ENCODE results near the gene CHGA.

CHGA gene

DNA sequence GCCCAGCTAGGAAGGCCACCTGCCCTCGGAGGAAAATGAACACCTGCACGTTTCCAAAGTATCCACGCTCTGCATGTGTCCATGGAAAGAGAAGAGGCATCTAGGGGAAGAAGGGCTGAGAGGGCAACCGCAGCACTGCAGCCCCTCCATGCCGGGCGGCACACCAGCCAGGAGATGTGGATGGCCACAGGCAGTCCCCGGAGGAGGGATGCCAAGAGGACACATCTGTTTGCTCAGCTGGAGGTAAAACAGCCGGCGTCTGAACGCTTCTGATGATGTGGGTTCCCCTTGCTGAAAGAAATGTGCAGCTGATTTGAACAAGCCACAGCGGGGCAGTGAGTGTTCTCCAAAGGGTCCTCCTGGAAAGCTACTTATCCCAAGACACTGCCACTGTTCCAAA, 34.0 kb downstream of the CHGA start:
- TF ChIP-seq, protein P1, sequence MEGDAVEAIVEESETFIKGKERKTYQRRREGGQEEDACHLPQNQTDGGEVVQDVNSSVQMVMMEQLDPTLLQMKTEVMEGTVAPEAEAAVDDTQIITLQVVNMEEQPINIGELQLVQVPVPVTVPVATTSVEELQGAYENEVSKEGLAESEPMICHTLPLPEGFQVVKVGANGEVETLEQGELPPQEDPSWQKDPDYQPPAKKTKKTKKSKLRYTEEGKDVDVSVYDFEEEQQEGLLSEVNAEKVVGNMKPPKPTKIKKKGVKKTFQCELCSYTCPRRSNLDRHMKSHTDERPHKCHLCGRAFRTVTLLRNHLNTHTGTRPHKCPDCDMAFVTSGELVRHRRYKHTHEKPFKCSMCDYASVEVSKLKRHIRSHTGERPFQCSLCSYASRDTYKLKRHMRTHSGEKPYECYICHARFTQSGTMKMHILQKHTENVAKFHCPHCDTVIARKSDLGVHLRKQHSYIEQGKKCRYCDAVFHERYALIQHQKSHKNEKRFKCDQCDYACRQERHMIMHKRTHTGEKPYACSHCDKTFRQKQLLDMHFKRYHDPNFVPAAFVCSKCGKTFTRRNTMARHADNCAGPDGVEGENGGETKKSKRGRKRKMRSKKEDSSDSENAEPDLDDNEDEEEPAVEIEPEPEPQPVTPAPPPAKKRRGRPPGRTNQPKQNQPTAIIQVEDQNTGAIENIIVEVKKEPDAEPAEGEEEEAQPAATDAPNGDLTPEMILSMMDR (IDR thresholded peaks at IDR 0.05; ENCODE audit: low read depth, low read length), result no peak
- no peak for DNase-seq (ENCODE audit: low read depth, low spot score)
- H3K4me3 ChIP-seq (ENCODE audit: low read depth, low read length), result no peak overlapping the region
- in situ Hi-C loops (cut with HindIII; ENCODE audit: low sequenced_read_pairs), result no loop called here

DNA sequence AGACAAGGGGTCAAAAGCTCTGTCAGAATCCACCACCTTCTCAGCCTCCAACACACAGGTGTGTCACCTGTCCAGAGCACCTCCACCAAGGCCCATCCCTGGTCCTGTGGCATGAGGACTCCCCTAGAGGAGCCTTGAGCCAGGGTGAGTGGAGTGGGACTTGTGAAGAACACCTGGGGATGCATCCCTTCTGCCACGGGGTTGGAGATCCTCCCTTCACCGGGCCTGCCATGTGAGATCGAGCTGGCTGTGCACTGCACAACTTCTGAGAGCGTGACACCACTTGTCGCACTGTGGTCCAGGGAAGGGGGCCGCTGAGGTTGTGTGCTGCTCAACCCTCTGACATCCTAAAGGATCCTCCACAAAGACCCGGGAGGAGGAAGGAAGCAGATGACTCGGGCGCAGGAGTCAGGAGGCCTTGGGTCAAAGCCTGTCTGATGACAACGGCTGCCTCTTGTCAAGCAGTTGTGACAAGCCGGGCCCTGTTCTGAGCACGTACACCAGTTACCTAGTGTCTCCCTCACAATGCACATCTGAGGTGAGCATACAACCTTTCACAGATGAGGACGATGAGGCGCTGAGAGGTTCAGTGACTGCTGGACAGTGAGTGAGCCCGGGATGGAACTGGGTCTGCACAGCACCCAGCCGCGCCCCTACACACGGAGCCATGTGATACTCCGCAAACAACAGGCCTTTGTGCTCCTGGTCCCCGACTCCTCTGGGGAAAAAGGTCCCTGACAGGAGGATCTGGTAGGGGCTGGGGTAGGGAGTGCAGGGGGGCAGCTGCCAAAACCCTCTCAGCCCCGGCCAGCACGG, 35.6 kb downstream of the CHGA start:
- DNase-seq (ENCODE audit: low read depth, low spot score), result no peak
- H3K4me3 ChIP-seq (ENCODE audit: low read depth, low read length), result no peak overlapping the region
- in situ Hi-C loops (cut with HindIII; ENCODE audit: low sequenced_read_pairs), result no loop called here
- TF ChIP-seq, protein P1 (IDR thresholded peaks at IDR 0.05; ENCODE audit: low read depth, low read length), result no peak

DNA sequence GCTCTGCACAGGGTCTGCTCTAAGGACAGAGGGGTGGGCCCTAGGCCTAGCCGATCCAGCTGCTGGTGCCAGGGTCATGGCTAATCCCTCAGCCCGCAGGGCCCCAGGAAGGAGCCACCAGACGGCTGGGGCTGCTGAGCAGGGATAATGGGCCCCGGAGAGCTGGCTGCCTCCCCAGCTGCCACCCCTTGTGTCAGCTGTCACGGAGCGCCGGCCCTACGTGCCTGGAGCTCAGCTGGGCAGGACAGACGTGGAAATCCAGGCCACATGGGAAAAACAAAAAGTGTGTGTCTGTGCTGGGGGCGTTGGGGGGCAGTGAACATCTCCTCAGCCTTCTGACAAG, 36.2 kb downstream of the CHGA start:
- no peak overlapping the region for H3K4me3 ChIP-seq (ENCODE audit: low read depth, low read length)
- TF ChIP-seq, protein P1 (IDR thresholded peaks at IDR 0.05; ENCODE audit: low read depth, low read length), result no peak
- in situ Hi-C loops (cut with HindIII; ENCODE audit: low sequenced_read_pairs), result no loop called here
- DNase-seq (ENCODE audit: low read depth, low spot score), result no peak

DNA sequence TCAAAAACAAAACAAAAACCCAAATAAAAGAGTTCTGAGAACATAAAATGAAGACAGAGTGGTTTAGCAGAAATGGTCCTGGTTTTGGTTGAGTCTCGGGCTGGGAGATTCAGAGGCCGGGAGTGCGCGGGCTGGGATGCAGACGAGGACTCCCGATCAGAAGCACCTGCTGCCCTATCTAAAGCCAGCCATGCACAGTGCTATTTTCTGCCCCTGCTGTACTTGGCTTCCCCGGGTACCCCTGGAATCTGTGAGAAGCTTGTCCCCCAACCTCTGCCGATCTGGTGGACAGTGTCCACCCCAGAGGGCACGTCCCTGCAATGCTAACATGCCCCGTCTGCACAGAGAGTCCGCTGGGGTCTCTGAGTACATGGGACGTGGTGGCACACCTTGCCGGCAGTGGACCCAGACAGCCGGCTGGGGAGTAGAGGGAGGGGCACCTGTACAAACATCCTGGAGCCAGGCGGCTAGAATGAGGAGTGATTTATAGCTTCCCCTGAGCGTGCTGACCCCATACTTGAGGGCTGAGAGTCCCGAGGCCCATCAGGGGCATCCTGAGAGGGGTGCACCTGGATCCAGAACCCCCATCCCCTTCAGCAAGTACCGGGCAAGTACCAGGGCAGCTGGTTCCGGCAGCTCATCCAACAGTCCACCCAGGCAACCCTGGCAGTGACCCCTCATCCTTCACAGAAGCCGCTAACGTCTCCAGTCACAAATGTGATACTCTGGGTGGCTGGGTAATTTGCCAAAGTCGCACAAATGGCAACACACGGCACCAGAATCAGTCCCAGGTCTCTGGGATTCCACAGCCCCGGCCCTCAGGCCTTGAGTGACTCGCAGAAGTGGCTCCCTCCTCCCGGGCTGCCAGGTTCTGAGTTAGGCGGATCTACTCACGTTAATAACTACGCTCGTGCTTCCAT, 37.1 kb downstream of the CHGA start:
- no peak overlapping the region for H3K4me3 ChIP-seq (ENCODE audit: low read depth, low read length)
- TF ChIP-seq, protein P1 (IDR thresholded peaks at IDR 0.05; ENCODE audit: low read depth, low read length), result no peak
- in situ Hi-C loops (cut with HindIII; ENCODE audit: low sequenced_read_pairs), result no loop called here
- DNase-seq (ENCODE audit: low read depth, low spot score), result no peak

DNA sequence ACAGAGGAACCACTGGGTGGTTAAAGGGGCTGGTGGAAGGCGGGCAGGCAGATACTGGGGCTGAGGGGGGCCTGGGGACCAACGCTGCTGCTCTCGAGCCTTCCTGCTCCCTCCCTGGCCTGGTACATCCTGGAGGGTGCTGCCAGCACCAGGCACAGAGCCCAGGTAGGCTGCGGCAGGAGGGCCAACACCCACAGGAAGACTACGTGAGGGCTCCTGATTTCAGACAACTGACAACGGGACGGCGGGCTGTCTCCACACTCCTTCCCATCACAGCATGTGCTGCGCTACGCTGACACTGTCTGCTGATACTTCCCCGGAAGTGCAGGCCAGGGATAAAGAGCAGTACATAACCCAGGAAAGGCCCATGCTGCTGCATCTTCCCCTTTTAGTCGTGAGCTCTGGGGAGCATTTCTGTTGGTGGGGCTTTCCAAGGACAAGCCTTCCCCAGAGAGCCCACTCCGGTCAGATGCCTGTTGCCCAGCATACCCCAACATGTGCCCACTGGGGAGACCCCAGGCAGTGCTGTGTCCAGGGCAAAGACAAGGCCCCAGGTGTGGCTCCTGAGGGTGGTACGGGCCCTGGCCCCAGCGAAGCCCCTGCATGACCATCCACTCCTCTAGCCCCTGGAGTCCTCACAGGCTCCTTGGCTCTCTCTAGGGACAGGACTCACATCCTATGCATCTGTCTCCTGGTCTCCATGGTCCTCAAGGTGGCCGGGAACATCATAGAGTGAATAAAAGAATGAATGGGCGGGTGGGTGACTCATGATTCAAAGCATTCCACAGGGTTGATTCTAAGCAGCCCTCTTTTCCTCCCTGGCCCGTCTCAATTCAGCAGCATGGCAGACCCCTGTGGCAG, 38.0 kb downstream of the CHGA start:
- no peak overlapping the region for H3K4me3 ChIP-seq (ENCODE audit: low read depth, low read length)
- DNase-seq (ENCODE audit: low read depth, low spot score), result peak; percentile 51
- in situ Hi-C loops (cut with HindIII; ENCODE audit: low sequenced_read_pairs), result no loop called here
- TF ChIP-seq, protein P1 (IDR thresholded peaks at IDR 0.05; ENCODE audit: low read depth, low read length), result no peak

DNA sequence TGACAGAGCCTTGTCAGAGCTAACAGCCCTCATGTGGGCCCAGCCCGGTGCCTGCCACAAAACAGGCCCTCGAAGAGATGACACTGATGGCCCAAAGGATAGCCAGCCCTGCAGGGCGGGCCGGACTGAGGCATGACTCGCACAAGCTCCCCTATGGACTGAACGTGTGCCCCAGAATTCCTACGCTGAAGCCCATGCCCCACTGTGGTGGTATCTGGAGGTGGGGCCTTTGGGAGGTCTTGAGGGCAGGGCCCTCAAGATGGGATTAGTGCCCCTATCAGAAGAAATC, 38.6 kb downstream of the CHGA start:
- in situ Hi-C loops (cut with HindIII; ENCODE audit: low sequenced_read_pairs), result no loop called here
- H3K4me3 ChIP-seq (ENCODE audit: low read depth, low read length), result no peak overlapping the region
- TF ChIP-seq, protein P1 (IDR thresholded peaks at IDR 0.05; ENCODE audit: low read depth, low read length), result no peak
- no peak for DNase-seq (ENCODE audit: low read depth, low spot score)
